Central memory CD4-positive, alpha-beta T cell (primary cell): ENCODE data around the gene PMVK.
"Not testable (repeated sequence)": the region's sequence is repeated elsewhere in the genome, so short reads cannot be mapped to it uniquely, and the experiment has no call there.

Experiments
- DNase-seq: peaks from one replicate; pipeline ENCODE4 v3.0.0; 2022
- total RNA-seq, 3 experiments: gene quantifications; one replicate each; lab custom pipeline; 2026; lab: John Stamatoyannopoulos, UW

The PMVK gene
- 13.1 to 30.7 (median 19.9) reads per million in 3 experiments for total RNA-seq

DNA sequence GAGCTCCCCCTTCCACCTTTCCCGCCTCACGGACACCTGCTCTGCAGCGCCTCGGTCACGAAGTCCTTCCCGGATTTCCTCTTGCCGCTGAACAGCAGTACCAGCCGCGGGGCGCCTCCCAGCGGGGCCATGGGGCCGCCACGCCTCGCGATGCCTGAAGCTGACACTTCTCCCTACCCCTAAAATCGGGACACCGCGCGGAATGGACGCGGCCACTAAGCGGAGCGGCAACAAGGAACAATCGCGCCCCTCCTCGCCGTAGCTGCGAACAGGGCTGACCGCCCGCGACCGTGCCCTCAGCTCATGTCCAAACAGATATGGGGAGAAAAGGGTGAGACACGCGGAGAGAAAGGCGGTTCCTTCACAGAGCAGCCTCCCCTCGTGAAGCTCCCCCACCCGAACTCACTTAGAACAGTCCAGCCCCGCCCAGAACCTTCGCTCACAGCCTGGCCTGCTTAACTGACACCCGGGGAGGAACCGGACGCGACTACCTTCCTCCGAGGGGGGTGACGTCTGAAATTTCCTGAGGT lies at the start of gene PMVK:
TSS of gene PMVK (minus strand) at position 165 of the 530 bp plus-strand sequence. CDS start at position 131, 34 bp downstream.
- DNase-seq = peak; percentile 97

DNA sequence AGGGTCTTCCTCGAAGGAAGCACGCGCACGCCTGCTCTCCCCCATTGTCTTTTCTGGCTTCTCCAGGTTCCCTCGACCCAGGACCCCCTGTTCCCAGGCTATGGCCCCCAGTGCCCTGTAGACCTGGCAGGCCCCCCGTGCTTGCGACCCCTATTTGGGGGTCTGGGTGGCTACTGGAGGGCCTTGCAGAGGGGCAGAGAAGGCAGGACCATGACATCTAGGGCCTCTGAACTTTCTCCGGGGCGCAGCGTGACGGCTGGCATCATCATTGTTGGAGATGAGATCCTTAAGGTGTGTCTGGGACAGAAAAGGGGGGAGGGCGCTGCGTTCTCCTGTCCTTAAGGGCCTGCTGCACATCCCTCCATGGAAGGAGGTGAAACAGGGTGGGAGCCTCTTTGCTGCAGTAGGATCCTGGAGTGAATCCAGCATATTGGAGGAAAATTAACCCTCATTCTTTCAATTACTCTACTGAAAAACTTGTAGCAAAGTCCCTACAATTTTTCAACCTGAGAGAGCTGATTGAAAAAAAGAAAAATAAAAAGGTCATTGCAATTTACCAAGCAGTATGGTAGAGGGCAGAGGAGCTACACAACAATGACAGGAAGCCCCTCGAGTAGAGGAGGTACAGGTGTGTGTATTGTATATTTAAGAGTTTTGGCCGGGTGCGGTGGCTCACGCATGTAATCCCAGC lies 47.4 kb upstream of the PMVK start:
- no peak for DNase-seq

DNA sequence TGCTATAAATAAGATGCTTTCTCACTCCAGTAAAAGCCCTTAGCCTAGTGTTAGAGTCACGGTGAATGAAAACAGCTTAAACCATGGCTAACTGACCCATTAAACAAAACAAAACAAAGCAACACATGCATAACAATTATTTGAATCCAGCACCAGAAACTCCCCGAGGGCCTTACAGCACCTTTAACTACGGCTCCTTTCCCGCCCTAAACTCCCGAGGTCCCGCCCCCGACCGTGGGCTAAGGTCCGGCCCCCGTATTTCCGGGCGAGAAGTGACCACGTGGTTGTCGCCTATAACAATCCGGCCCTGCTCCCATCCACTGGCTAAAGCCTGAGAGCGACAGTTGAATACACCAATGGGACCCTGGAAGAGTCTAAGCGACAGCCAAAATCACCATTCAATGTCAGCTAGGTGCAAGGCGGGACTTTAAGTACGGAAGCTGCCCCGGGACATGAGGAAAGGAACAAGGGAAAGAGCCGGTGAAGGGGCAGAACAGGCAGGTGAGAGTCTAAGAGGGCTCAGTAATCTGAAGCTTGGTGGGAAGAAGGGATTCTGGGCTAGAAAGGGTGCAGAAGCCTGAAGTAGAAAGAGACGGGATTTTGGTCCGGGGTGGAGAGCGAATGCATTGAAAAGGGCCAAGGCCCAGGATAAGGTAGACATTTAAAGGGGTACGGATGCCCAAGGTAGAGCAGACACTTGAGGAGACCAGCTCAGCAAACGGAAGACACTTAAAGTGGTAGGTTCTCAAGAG lies 46.6 kb upstream of the PMVK start, which contains the start of gene FLAD1:
TSS of gene FLAD1 (plus strand) at position 448 of the 752 bp plus-strand sequence. CDS start 351 bp downstream, outside the sequence.
- peak; percentile 97 for DNase-seq

DNA sequence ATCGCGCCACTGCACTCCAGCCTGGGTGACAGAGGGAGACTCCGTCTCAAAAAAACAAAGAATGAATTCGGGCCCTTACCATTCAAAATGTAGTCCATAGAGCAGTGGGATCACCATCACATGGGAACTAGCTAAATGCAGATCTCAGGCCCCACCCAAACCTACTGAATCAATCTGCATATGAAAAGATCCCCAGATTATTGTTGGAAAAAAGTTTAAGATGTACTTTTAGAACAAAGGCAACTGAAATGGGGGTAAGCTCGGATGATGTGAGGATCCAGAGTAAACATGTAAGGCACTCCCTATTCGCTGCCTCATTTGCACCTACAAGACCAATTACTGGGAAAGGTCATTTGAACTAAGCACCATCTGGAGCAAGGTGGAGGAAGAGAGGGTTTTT lies 45.8 kb upstream of the PMVK start:
- no peak for DNase-seq

DNA sequence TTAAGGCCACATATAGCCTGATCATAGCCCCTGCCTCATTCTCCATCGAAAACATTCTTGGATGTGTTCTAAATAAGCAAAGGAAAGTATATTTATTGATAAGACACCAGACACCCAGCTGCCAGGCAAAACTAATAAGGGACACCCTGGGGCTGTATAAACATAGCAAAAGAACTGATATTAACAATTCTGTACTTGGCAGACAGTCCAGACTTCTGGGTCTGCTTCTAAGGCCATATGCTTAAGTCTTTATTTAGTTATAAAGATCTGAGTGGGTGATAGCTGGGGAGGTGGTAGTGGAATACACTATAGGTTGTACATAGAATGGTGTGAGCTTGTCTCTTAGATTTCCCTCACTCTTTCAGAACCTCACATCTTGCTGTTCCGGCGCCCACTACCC lies 41.8 kb upstream of the PMVK start:
- DNase-seq = no peak

DNA sequence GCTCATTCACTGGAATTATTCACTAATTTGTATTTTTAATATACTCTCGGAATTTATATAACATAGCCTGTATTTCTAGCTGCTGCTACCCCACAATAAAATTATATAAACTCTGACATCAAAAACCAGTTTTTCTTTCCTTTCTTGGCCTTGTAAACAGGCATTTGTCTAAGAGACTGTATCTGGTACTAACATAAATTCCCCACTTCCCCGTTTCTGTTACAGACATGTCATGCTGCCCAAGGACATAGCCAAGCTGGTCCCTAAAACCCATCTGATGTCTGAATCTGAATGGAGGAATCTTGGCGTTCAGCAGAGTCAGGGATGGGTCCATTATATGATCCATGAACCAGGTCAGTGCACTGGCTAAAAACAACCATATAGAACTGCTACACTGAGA lies 41.2 kb upstream of the PMVK start:
- not testable (repeated sequence) for DNase-seq

DNA sequence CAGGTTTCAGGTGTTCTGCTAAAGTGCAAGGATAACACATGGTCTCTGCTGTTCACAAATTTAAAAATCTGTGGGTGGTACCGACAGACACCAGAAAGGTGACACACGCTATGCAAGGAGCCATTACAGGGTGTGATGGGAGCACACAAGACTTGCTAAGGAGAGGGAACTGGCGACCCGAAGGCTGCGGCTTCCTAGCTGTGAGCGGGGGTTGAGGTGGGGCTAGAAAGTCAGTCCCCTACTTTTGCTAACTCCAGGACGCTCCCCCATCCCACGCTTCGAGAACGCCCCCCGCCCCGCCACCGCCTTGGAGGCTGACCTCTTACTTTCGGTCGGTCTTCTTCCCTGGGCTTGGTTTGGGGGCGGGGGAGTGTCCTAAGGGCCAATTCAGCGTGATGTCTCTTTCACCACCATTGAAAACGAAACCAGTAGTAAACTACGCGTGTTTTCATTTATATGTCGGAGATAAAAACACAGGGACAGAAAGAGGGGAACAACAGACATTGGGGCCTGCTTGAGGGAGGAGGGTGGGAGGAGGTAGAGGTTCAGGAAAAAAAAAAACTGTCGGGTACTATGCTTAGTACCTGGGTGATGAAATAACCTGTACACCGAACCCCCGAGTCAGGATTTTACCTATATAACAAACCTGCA lies 39.0 kb upstream of the PMVK start:
- no peak for DNase-seq

DNA sequence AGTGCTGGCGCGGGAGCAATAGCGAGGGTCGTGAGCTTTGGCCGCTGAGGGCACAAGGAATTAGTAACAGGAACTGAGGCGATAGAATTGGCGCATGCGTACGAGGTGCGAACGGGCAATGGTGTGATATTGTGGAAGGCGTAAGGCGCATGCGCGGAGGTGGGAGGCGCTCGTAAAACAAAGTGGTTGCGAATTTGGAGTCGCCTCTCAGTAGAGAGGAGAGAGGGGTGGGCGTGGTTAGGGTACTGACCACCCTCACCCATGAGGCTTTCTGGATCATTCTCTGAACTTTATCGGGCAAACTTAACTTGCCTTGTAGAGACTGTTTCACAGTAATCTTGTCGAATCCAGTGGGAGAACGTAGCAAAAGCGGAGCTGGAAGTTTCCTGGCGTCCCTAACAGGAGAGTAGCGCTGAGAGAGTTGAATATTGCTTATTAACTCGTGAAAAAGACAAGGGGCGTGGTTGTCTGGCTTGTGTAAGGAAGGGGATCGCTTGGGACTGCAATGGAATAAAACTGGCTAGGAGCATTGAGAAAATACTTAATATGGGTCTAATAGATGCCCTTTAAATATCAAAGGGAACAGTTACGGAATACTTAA lies 38.4 kb upstream of the PMVK start:
- peak; percentile 96 for DNase-seq

DNA sequence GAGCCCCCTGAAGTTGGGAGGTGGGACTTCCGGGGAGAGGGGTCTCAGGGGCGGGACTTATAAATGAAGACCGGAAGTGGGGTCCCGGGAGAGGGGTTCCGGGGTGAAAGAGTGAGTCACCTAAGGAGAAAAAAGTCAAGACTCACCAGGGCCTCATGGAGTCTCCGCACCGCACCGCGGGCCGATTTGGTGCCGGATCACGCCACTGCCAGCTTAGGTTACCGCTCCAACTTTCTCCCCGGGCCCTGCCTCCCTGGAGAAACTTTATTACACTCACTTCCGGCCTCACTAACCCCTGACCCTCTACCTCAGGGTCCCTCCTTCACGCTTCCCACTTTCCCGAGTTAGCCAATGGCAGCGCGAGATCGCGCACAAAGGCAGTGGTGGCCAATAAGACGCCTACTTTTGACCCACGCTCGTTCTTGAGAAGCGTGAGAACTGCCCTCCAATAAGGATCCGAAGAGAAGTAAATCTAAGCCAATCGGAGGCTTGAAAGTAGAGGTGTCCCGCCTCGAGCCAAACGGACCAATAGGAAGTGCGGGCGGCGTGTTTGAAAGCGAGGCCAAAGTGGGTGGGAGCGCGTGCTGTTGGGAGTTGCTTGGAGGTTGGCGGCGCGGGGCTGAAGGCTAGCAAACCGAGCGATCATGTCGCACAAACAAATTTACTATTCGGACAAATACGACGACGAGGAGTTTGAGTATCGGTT lies 37.7 kb upstream of the PMVK start, which contains the start of gene CKS1B:
TSS of gene CKS1B (plus strand) at position 580 of the 706 bp plus-strand sequence. CDS start at position 645, 65 bp downstream.
- DNase-seq = peak; percentile 98

DNA sequence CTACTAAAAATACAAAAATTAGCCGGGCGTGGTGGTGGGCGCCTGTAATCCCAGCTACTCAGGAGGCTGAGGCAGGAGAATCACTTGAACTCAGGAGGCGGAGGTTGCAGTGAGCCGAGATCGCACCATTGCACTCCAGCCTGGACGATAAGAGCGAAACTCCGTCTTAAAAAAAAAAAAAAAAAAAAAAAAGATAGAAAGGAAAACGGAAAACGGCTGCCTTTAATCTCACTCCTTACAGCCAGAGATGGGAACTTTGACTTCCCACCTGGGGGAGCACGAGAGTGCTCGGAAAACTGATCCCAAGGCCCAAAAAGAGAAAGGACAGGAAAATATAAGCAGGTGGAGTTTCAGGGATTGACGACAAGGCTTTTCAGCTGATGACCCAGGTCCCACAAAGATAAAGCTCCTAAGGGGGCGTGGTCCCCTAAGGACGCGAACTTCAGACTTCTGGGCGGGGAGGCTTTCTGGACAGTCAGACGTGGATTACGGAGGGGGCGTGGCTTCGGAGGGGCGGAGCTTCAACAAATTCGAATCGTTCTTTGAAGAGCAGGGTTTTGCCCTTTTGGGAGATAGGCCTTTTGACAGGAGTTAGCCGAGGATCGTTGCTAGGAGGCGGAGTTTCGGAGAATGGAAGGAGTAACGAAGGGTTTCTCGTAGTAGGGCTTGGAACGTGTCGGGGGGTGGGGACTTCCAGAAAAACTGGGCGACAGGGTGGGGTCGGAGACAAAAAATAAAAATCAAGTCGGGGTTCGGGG lies 37.0 kb upstream of the PMVK start:
- DNase-seq = peak; percentile 85

DNA sequence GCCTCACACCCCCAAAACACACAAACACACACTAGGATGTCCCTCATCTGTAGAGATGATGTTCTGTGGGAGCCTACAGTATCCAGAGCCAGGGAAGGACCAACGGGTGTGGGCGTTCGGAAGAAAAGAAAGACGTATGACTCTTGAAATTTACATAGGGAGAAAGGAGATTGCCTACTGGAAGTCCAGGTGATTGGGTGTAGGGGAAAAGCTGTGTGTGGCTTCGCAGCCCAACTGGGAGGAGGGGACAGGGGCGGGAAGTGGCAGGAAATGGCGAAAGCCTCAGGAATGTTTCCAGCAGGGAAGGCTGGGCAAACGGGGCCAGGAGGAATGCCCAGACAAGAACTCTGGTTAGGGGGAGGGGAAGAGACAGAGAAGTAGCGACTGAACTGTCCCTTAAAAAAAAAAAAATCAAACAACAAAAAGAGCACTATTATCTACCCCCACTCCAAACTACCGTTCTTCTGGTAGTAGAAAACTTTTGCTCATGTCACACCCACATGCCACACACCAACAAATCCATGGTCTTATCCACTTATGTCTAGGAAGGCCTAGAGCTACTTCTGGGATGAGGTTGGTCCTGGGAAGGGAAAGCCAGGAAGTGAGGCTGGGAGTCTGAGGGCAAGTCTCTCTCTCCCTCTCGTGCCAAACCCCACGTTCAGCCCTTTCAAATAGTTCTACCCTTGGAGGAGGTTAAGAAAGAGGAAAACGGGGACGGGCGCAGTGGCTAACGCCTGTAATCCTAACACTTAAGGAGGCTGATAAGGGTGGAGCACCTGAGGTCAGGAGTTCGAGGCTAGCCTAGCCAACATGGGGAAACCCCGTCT lies 36.2 kb upstream of the PMVK start:
- DNase-seq = no peak

DNA sequence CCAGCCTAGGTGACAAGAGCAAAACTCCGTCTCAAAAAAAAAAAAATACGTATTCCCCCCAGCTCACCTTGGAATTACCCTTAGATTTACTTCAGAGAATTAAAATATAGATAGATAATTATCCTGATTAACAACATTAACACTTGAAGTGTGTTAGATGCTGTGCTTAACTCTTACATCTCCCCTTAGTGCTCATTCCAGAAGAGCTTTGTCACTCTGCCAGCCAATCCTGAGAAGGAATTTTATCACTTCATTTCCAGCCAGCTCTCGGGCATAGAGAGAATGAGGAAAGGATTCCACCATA lies 35.6 kb upstream of the PMVK start:
- DNase-seq = no peak

DNA sequence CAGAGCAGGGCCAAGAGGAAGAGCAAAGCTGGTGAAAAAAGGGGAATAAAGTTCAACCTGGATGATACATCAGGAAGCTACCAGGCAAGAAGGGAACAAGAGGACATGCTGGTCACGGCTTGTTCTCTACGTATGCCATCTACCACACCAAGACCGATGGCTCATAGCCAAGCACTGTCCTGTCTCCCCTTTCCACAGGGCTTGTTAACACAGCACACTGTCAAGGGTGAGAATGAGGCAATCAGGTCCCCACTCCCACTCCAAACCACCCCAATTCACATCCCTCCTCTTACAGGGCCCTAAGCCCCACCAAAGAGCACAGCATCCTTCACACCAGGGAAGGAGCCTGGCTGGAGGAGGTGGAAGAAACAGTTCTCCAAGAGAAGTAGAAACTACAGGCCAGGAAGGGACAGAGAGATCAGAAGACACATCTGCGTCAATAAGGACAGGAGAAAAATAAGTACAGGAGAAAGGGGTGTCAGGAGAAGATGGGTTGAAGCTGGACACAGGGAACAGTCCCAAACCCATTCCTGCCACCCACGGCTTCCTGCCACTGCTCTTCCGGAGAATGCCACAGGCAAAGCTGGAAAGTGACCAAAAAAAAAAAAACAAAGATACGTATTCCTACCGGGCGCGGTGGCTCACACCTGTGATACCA lies 35.0 kb upstream of the PMVK start:
- no peak for DNase-seq

DNA sequence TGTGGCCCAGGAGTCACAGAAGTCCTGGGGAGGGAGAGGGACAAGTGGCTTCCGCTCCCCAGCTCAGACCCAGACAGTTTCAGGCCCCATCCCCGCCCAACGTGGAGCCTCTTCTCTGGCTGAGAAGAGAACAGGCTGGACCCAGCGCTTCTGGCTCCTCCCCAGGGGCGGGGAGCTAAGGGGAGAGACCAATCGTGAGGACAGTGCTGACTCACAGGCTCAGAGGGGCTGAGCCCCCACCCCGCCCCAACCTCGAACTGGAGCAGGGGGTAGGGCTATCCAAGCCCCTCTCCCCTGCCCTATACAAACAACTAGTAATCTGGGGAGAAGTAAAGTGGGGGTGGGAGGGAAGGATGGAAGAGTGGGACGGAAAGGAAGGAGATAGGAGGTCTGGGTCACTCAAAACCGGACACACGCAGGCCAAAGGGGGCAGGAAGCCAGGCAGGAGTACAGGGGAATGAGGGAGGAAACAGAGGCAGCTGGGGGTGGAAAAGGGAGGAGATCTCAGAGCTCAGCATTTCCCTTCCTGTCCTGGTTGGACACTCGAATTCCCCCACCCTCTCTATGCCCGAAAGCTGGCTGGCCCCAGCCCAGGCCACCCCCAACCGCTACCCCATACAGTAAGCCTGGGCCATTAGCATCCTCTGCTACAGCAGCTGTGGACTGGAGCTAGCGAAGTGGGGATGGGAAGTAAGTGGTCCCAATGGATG lies 34.3 kb upstream of the PMVK start, which contains the start of gene SHC1:
TSS of gene SHC1 (minus strand) at position 117 of the 710 bp plus-strand sequence. CDS start 221 bp downstream, outside the sequence.
- DNase-seq = no peak

DNA sequence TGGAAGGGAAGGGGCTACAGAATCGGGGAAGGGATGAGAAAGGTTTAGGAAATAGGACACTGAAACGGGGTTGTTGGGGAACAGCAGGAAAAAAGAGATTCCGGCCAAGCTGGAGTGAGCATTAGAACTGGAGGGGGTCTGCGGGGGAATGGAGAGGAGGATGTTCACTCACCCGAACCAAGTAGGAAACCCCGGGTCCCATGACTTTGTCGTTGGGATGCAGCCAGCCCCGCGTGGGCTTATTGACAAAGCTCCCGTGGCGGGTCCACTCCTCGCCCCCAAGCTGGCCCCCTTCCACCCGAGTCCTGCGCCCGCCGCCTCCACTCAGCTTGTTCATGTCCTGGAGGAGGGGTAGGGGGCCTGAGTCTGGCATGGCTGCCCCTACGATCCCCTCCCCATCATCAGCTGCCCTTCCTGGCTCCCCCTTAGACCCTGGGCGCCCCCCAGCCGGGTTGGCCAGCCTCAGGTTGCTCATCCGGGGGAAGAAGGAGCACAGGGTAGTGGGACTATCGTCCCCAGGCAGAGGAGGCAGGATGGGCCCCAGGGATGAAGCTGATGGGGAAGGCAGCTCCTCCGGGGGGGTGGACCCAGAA lies 33.4 kb upstream of the PMVK start:
- no peak for DNase-seq

DNA sequence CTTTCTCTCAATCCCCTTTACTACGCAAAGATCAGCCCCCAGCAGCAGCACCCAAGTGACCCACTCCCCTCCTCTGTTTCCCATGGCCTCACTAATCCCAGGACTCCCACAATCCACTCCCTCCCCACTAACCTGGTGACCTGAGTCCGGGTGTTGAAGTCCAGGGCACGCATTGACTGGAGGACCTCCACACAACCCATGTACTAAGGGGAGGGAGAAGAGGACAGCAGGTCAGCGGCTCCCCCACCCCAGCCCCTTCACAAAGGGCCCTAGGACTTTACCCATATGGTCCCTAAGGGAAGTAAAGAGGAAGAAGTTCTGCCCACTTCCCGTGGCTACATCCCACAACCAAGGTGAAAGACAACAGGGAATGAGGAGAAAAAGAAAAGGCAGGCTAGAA lies 32.7 kb upstream of the PMVK start:
- DNase-seq = no peak

DNA sequence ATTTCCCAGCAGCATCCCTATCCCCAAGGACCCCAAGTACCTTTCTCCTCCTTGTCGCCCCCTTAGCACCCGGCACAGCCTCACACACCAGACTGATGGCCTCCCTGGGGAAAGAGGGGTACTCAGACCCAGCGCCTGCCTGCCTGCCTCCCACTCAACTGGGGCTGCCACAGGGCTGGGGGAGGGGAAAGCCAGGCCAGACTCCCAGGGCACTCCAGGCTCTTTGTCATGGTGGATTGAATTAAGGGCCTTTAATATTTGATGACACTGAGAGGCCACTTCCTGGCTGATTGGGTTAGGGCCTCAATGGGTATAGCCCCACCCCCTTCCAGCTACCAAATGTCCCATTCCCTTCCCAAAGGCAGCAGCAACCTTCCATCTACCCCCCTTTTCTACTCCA lies 32.2 kb upstream of the PMVK start:
- DNase-seq = no peak

DNA sequence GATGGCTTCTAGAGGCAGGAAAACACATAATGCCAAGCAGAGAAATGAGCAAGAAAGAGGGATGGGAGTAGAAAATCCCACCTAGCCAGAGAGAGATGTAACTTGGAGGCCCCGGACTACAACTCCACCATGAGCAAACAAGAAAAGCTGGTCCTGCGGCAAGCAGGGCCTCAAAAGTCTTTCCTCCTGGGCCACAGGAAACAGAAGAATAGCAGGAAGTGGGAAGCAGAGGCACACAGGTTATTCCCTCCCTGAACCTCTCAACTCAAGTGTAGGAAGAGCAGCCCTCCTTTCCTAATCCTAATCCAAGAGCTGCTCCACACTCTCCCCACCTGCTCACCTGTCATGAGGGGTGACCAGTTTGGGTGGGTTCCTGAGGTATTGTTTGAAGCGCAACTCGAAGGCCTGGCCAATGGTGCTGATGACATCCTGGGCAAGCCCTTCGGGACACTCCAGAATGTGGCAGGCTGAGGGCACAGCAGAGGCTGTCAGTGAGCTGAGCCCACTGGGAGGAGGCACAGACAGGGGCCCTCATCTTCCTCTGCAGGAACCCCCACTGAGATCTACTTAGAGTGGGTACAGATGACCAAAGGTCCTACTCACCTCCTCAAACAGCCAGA lies 30.9 kb upstream of the PMVK start:
- no peak for DNase-seq
